HepG2 (cell line): Measurements from ENCODE around the gene CRYM. TPM values are rescaled to one million over a fixed set of nuclear protein-coding genes. Genes with fewer than 3 reads are reported as not detected.

Source experiments
- AHR ChIP-seq: IDR thresholded peaks from 2 replicates; pipeline ENCODE4 v1.6.1; 2018; ENCODE audit warnings: missing genetic modification reagents, missing compliant biosample characterization
- ARID3A ChIP-seq: IDR thresholded peaks from 2 replicates; pipeline ENCODE4 v1.6.1; 2012; ENCODE audit warnings: low read depth, low read length, improper control_type of control experiment
- HIVEP1 ChIP-seq: sonication (generic); formaldehyde crosslinking; IDR thresholded peaks from 2 replicates; pipeline ENCODE4 v1.4.0; 2020; ENCODE audit warnings: mild to moderate bottlenecking, missing genetic modification reagents
- LRRFIP1 ChIP-seq: sonication (generic); formaldehyde crosslinking; conservative IDR thresholded peaks from 2 replicates; pipeline ENCODE4 v1.4.0; 2020; ENCODE audit warnings: missing genetic modification reagents
- SNRNP70 ChIP-seq: fragments of 200-400 bp; formaldehyde crosslinking; IDR thresholded peaks from 2 replicates; pipeline ENCODE4 v1.6.1; 2017; ENCODE audit warnings: mild to moderate bottlenecking, low read depth, low read length, moderate library complexity
- TCF7L2 ChIP-seq: IDR thresholded peaks from 2 replicates; pipeline ENCODE4 v1.6.1; 2011; ENCODE audit warnings: mild to moderate bottlenecking, low read depth, low read length, moderate library complexity
- ZNF747 ChIP-seq: sonication (generic); formaldehyde crosslinking; IDR thresholded peaks from 2 replicates; pipeline ENCODE4 v1.8.1; 2023; ENCODE audit warnings: missing genetic modification reagents, mild to moderate bottlenecking, borderline replicate concordance
- ZNF773 ChIP-seq: sonication (generic); formaldehyde crosslinking; IDR thresholded peaks from 2 replicates; pipeline ENCODE4 v1.4.0; 2020; ENCODE audit warnings: missing genetic modification reagents, borderline replicate concordance
- ZNF790 ChIP-seq: sonication (generic); formaldehyde crosslinking; IDR thresholded peaks from 2 replicates; pipeline ENCODE4 v1.8.0; 2022; ENCODE audit warnings: missing genetic modification reagents, mild to moderate bottlenecking, borderline replicate concordance
- polyA plus RNA-seq, 8 experiments: library from polyadenylated mRNA; depleted of rRNA in 3 of 8; stranded (reverse) in 7 of 8; unstranded in 1 of 8; fragments of >200 nt; fragmentation: Illumina TruSeq in 4 of 8; extraction: Trizol in 4 of 8; gene quantifications; 2 replicates each; pipeline versions ENCODE4 v1.2.1 to v1.2.3, GENCODE V29; 2011 to 2016; ENCODE audit warnings: low read depth in 4 of 8, missing spikeins in 1 of 8, mixed read lengths in 1 of 8; ENCODE audit not compliant: insufficient read depth in 1 of 8
- total RNA-seq, 5 experiments: library from RNA; depleted of rRNA; stranded (reverse); fragments of >200 nt; fragmentation: Illumina TruSeq; extraction: Trizol; gene quantifications; 2 replicates each; pipeline ENCODE4 v1.2.3, GENCODE V29; 2016; ENCODE audit warnings: low read depth in 1 of 5
- TF ChIP-seq, protein P1 (sequence below): sonication (generic); formaldehyde crosslinking; IDR thresholded peaks from 2 replicates; pipeline ENCODE4 v1.8.0; 2022; ENCODE audit warnings: missing genetic modification reagents, mild to moderate bottlenecking, borderline replicate concordance
- TF ChIP-seq, protein P2 (sequence below): IDR thresholded peaks from 2 replicates; pipeline ENCODE4 v1.6.1; 2016; ENCODE audit warnings: missing genetic modification reagents, missing compliant biosample characterization
- TF ChIP-seq, protein P3 (sequence below): sonication (generic); formaldehyde crosslinking; IDR thresholded peaks from 2 replicates; pipeline ENCODE4 v1.4.0; 2020; ENCODE audit warnings: mild to moderate bottlenecking, low read depth, missing genetic modification reagents
- TF ChIP-seq, protein P4 (sequence below), 2 experiments: sonication (generic) in 1 of 2; formaldehyde crosslinking in 1 of 2; IDR thresholded peaks; 2 replicates each; pipeline versions ENCODE4 v1.6.1 to v1.9.0; 2014 to 2022; ENCODE audit warnings: antibody characterized with exemption in 1 of 2, borderline replicate concordance in 1 of 2, inconsistent platforms in 1 of 2, low read depth in 1 of 2, missing genetic modification reagents in 1 of 2

The CRYM gene
- total and polyA plus RNA-seq, 2 of the 13 experiments (the other 11 are each of a cell fraction or from before 2014, with no cell fraction given) = 1.9 to 2.2 TPM

GRCh38 chr16:21277927-21278706 is at the start of gene CRYM (continued):
- TF ChIP-seq ARID3A = no peak
- TF ChIP-seq AHR (CRISPR knock-in tag) = peak; percentile 79; the same call in 1 of the 2 replicates
- peak; percentile 85; the same call in 1 of the 2 replicates for TF ChIP-seq ZNF747 (CRISPR knock-in tag)
- no peak for TF ChIP-seq SNRNP70
- TF ChIP-seq, protein P1, sequence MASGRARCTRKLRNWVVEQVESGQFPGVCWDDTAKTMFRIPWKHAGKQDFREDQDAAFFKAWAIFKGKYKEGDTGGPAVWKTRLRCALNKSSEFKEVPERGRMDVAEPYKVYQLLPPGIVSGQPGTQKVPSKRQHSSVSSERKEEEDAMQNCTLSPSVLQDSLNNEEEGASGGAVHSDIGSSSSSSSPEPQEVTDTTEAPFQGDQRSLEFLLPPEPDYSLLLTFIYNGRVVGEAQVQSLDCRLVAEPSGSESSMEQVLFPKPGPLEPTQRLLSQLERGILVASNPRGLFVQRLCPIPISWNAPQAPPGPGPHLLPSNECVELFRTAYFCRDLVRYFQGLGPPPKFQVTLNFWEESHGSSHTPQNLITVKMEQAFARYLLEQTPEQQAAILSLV (CRISPR knock-in tag) = peak; percentile 98
- TF ChIP-seq ZNF773 (CRISPR knock-in tag) = peak; percentile 23; the same call in 1 of the 2 replicates
- TF ChIP-seq TCF7L2 = no peak
- TF ChIP-seq, protein P2, sequence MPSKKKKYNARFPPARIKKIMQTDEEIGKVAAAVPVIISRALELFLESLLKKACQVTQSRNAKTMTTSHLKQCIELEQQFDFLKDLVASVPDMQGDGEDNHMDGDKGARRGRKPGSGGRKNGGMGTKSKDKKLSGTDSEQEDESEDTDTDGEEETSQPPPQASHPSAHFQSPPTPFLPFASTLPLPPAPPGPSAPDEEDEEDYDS (CRISPR knock-in tag) = peak; percentile 44; the same call in 1 of the 2 replicates
- TF ChIP-seq ZNF790 (CRISPR knock-in tag) = peak; percentile 23; the same call in 1 of the 2 replicates
- TF ChIP-seq HIVEP1 (CRISPR knock-in tag) = peak; percentile 74; the same call in 1 of the 2 replicates
- no peak for TF ChIP-seq LRRFIP1 (CRISPR knock-in tag)
- TF ChIP-seq, protein P3, sequence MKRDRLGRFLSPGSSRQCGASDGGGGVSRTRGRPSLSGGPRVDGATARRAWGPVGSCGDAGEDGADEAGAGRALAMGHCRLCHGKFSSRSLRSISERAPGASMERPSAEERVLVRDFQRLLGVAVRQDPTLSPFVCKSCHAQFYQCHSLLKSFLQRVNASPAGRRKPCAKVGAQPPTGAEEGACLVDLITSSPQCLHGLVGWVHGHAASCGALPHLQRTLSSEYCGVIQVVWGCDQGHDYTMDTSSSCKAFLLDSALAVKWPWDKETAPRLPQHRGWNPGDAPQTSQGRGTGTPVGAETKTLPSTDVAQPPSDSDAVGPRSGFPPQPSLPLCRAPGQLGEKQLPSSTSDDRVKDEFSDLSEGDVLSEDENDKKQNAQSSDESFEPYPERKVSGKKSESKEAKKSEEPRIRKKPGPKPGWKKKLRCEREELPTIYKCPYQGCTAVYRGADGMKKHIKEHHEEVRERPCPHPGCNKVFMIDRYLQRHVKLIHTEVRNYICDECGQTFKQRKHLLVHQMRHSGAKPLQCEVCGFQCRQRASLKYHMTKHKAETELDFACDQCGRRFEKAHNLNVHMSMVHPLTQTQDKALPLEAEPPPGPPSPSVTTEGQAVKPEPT (CRISPR knock-in tag) = peak; percentile 91
- TF ChIP-seq, protein P4, sequence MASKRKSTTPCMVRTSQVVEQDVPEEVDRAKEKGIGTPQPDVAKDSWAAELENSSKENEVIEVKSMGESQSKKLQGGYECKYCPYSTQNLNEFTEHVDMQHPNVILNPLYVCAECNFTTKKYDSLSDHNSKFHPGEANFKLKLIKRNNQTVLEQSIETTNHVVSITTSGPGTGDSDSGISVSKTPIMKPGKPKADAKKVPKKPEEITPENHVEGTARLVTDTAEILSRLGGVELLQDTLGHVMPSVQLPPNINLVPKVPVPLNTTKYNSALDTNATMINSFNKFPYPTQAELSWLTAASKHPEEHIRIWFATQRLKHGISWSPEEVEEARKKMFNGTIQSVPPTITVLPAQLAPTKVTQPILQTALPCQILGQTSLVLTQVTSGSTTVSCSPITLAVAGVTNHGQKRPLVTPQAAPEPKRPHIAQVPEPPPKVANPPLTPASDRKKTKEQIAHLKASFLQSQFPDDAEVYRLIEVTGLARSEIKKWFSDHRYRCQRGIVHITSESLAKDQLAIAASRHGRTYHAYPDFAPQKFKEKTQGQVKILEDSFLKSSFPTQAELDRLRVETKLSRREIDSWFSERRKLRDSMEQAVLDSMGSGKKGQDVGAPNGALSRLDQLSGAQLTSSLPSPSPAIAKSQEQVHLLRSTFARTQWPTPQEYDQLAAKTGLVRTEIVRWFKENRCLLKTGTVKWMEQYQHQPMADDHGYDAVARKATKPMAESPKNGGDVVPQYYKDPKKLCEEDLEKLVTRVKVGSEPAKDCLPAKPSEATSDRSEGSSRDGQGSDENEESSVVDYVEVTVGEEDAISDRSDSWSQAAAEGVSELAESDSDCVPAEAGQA (IDR thresholded peaks at IDR 0.05; ENCODE audit: low read depth) = no peak
- TF ChIP-seq, protein P4 (CRISPR knock-in tag; IDR thresholded peaks at IDR 0.05; ENCODE audit: borderline replicate concordance) = no peak
